ENCODE data around the gene PUM2.

DNA sequence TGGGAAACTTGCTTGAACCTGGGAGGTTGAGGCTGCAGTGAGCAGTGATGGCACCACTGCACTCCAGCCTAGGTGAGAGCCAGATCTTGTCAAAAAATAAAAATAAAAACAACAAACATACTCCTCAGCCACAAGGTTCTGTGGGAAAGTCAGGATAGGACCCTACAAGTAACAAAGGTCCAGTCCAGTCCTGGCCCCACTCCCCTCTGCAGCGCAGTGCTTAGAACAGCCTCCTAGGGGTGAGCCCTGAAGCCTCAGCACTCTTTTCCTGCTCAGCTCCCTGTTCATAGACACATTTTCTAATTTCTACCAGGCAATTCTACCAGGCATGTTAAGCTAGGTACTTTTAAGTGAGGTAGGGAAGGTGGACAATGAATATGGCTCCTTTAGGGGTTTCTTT, 103.6 kb downstream of the PUM2 start:
- TF ChIP-seq, protein P1, sequence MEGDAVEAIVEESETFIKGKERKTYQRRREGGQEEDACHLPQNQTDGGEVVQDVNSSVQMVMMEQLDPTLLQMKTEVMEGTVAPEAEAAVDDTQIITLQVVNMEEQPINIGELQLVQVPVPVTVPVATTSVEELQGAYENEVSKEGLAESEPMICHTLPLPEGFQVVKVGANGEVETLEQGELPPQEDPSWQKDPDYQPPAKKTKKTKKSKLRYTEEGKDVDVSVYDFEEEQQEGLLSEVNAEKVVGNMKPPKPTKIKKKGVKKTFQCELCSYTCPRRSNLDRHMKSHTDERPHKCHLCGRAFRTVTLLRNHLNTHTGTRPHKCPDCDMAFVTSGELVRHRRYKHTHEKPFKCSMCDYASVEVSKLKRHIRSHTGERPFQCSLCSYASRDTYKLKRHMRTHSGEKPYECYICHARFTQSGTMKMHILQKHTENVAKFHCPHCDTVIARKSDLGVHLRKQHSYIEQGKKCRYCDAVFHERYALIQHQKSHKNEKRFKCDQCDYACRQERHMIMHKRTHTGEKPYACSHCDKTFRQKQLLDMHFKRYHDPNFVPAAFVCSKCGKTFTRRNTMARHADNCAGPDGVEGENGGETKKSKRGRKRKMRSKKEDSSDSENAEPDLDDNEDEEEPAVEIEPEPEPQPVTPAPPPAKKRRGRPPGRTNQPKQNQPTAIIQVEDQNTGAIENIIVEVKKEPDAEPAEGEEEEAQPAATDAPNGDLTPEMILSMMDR (IDR thresholded peaks at IDR 0.05) = no peak
- TF ChIP-seq POLR2A (IDR thresholded peaks at IDR 0.05) (no peak), EP300 (IDR thresholded peaks at IDR 0.05) (no peak)

Data from tibial nerve (tissue), 4 donors.